ENCODE measurements around the gene MSX1.

DNA sequence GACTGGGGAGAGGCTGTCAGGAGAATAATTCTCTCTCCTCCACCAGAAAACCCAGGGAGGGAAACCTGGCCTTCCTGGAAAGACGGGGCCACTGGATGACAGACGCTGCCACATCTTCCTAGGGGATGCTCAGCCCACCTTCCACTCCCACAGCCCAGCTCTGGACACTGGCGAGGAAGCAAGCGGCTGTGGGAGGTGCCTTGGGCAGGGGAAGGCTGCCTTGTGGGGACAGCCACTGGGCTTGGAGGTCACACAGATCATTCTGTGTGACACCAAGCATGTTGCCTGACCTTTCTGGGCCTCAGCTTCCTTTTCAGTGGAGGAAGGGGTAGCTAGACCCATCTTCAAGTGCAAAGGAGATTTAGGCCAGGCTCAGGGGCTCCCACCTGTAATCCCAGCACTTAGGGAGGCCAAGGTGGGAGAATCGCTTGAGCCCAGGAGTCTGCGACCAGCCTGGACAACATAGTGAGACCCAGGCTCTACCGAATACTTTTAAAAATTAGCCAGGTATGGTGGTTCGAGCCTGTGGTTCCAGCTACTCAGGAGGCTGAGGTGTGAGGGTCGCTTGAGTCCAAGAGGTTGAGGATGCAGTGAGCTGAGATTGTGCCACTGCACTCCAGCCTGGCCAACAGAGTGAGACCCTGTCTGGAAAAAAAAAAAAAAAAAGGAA, 9.8 kb upstream of the MSX1 start:
- TF ChIP-seq PAX5 (IDR thresholded peaks at IDR 0.05; ENCODE audit: insufficient read depth, low read length, severe bottlenecking) (no peak), POLR2A (IDR thresholded peaks at IDR 0.05; ENCODE audit: low read depth, low read length) (no peak), SPI1 (IDR thresholded peaks at IDR 0.05; ENCODE audit: low read depth, low read length) (no peak), TAF1 (IDR thresholded peaks at IDR 0.05; ENCODE audit: low read depth, low read length) (no peak), POLR2AphosphoS5 (IDR thresholded peaks at IDR 0.05; ENCODE audit: low read depth, low read length) (no peak)

Data from GM12891 (cell line).